Measurements from ENCODE around the gene SWAP70.

The SWAP70 gene

GRCh38 chr11:9643751-9644150, 20.1 kb upstream of the SWAP70 start:
- ChIA-PET CTCF (interaction anchor here (0.6 kb wide), 1 partner anchor 477 kb away, joined by 3 read pairs; no protein-coding TSS in a partner anchor), POLR2A (no interaction called here)
- no peak for DNase-seq (ENCODE audit: extremely low spot score)
- no peak for TF ChIP-seq CTCF (IDR thresholded peaks at IDR 0.05; ENCODE audit: control extremely low read depth, extremely low read depth, low read depth, missing control alignments)

- POLR2A ChIA-PET: no interaction called here
- CTCF ChIA-PET: no interaction called here
- no peak for DNase-seq (ENCODE audit: extremely low spot score)
- no peak for TF ChIP-seq CTCF (IDR thresholded peaks at IDR 0.05; ENCODE audit: control extremely low read depth, extremely low read depth, low read depth, missing control alignments)
Observed at GRCh38 chr11:9645881-9646280, 18.0 kb upstream of the SWAP70 start.

GRCh38 chr11:9646324-9646723, 17.6 kb upstream of the SWAP70 start:
- no peak for DNase-seq (ENCODE audit: extremely low spot score)
- CTCF ChIA-PET: interaction anchor here (1.5 to 1.8 kb wide), 2 partner anchors 15 to 33 kb away, joined by 4 to 8 read pairs; no protein-coding TSS in a partner anchor
- POLR2A ChIA-PET: no interaction called here
- TF ChIP-seq CTCF (IDR thresholded peaks at IDR 0.05; ENCODE audit: control extremely low read depth, extremely low read depth, low read depth, missing control alignments): no peak

- POLR2A ChIA-PET: no interaction called here
- no peak for TF ChIP-seq CTCF (IDR thresholded peaks at IDR 0.05; ENCODE audit: control extremely low read depth, extremely low read depth, low read depth, missing control alignments)
- DNase-seq (ENCODE audit: extremely low spot score): no peak
- CTCF ChIA-PET: interaction anchor here (1.0 to 4.6 kb wide), 4 partner anchors 10 to 145 kb away, joined by 3 to 20 read pairs (median 4); no protein-coding TSS in a partner anchor
Observed at GRCh38 chr11:9651481-9651880, 12.4 kb upstream of the SWAP70 start.

- TF ChIP-seq CTCF (IDR thresholded peaks at IDR 0.05; ENCODE audit: control extremely low read depth, extremely low read depth, low read depth, missing control alignments): no peak
- POLR2A ChIA-PET: no interaction called here
- DNase-seq (ENCODE audit: extremely low spot score): no peak
- CTCF ChIA-PET: interaction anchor here (1.0 to 4.6 kb wide), 4 partner anchors 9 to 146 kb away, joined by 3 to 20 read pairs (median 4); no protein-coding TSS in a partner anchor
Observed at GRCh38 chr11:9651899-9652748, 11.8 kb upstream of the SWAP70 start.

GRCh38 chr11:9653871-9654270, 10.0 kb upstream of the SWAP70 start:
- ChIA-PET CTCF (interaction anchor here (0.8 to 4.6 kb wide), 3 partner anchors 12 to 40 kb away, joined by 4 to 20 read pairs (median 5); no protein-coding TSS in a partner anchor), POLR2A (no interaction called here)

More at GRCh38 chr11:9653871-9654270, 10.0 kb upstream of the SWAP70 start:
- no peak for DNase-seq (ENCODE audit: extremely low spot score)
- TF ChIP-seq CTCF (IDR thresholded peaks at IDR 0.05; ENCODE audit: control extremely low read depth, extremely low read depth, low read depth, missing control alignments): no peak
